Activated CD4-positive, alpha-beta T cell treated with anti-CD3 and anti-CD28 coated beads, Interleukin-2, Interleukin-4, amounts not matched to agents 100 ng/mL and 50 ng/mL, durations not matched to agents 16 hours and 8 hours (primary cell): ENCODE results near the gene ASB7.
"Not testable (repeated sequence)": the region's sequence is repeated elsewhere in the genome, so short reads cannot be mapped to it uniquely, and the experiment has no call there.

Source experiments
- DNase-seq: peaks from one replicate; pipeline ENCODE4 v3.0.0-alpha.2; 2020; ENCODE audit warnings: low spot score

The ASB7 gene

GRCh38 chr15:100602064-100602822 is at the start of gene ASB7, which contains the start of gene LINS1:
Gene ASB7 (plus strand): TSS chr15:100602589. CDS start chr15:100612217, 9,628 bp downstream.
Gene LINS1 (minus strand): TSS chr15:100602184. CDS start chr15:100580842, 21,342 bp downstream.
- peak; percentile 100 for DNase-seq

GRCh38 chr15:100553468-100553867 is 48.9 kb upstream of the ASB7 start:
- DNase-seq = no peak

- no peak for DNase-seq
Measured at GRCh38 chr15:100558771-100559254, 43.6 kb upstream of the ASB7 start.

GRCh38 chr15:100559330-100559729 is 43.1 kb upstream of the ASB7 start:
- DNase-seq = no peak

GRCh38 chr15:100560323-100560722 is 42.1 kb upstream of the ASB7 start:
- DNase-seq = no peak

- DNase-seq = no peak
Measured at GRCh38 chr15:100565591-100565990, 36.8 kb upstream of the ASB7 start.

- no peak for DNase-seq
Measured at GRCh38 chr15:100566850-100567628, 35.4 kb upstream of the ASB7 start.

GRCh38 chr15:100569391-100569790 is 33.0 kb upstream of the ASB7 start:
- DNase-seq = no peak

- no peak for DNase-seq
Measured at GRCh38 chr15:100570275-100570674, 32.1 kb upstream of the ASB7 start.

- DNase-seq = no peak
Measured at GRCh38 chr15:100570735-100571313, 31.6 kb upstream of the ASB7 start.

- DNase-seq = no peak
Measured at GRCh38 chr15:100571592-100572167, 30.7 kb upstream of the ASB7 start.

- DNase-seq = no peak
Measured at GRCh38 chr15:100572362-100572983, 29.9 kb upstream of the ASB7 start.

- DNase-seq = no peak
Measured at GRCh38 chr15:100573526-100573925, 28.9 kb upstream of the ASB7 start.

- DNase-seq = no peak
Measured at GRCh38 chr15:100580414-100580813, 22.0 kb upstream of the ASB7 start.

GRCh38 chr15:100588638-100589242 is 13.6 kb upstream of the ASB7 start:
- DNase-seq = no peak

GRCh38 chr15:100591163-100591562 is 11.2 kb upstream of the ASB7 start:
- not testable (repeated sequence) for DNase-seq

- DNase-seq = no peak
Measured at GRCh38 chr15:100591835-100592234, 10.6 kb upstream of the ASB7 start.

GRCh38 chr15:100592898-100593297 is 9.5 kb upstream of the ASB7 start:
- no peak for DNase-seq

GRCh38 chr15:100593431-100593830 is 9.0 kb upstream of the ASB7 start:
- no peak for DNase-seq

- no peak for DNase-seq
Measured at GRCh38 chr15:100595964-100596363, 6.4 kb upstream of the ASB7 start.

- DNase-seq = peak; percentile 95
Measured at GRCh38 chr15:100596792-100597191, 5.6 kb upstream of the ASB7 start.
